GM12874 (cell line): ENCODE results near the gene CNTNAP5.

Source experiments
- CTCF ChIP-seq: IDR thresholded peaks from 2 replicates; pipeline ENCODE4 v1.5.1; 2011; ENCODE audit warnings: low read depth, mild to moderate bottlenecking, control low read depth, low read length, moderate library complexity; ENCODE audit not compliant: insufficient read depth

The CNTNAP5 gene

GRCh38 chr2:124308319-124309062 lies 283.4 kb downstream of the CNTNAP5 start:
- TF ChIP-seq CTCF, result no peak

- TF ChIP-seq CTCF, result no peak
Measured at GRCh38 chr2:124309563-124310138, 284.6 kb downstream of the CNTNAP5 start.

GRCh38 chr2:124310671-124311070 lies 285.6 kb downstream of the CNTNAP5 start:
- TF ChIP-seq CTCF, result no peak

- TF ChIP-seq CTCF, result no peak
Measured at GRCh38 chr2:124314084-124314483, 289.0 kb downstream of the CNTNAP5 start.

GRCh38 chr2:124315221-124315880 lies 290.3 kb downstream of the CNTNAP5 start:
- TF ChIP-seq CTCF, result no peak

- no peak for TF ChIP-seq CTCF
Measured at GRCh38 chr2:124316133-124316532, 291.0 kb downstream of the CNTNAP5 start.

GRCh38 chr2:124316881-124317605 lies 292.0 kb downstream of the CNTNAP5 start:
- TF ChIP-seq CTCF, result no peak
